Measurements from ENCODE around the gene DHX15.
"Not testable (repeated sequence)": the region's sequence is repeated elsewhere in the genome, so short reads cannot be mapped to it uniquely, and the experiment has no call there.

The DHX15 gene

DNA sequence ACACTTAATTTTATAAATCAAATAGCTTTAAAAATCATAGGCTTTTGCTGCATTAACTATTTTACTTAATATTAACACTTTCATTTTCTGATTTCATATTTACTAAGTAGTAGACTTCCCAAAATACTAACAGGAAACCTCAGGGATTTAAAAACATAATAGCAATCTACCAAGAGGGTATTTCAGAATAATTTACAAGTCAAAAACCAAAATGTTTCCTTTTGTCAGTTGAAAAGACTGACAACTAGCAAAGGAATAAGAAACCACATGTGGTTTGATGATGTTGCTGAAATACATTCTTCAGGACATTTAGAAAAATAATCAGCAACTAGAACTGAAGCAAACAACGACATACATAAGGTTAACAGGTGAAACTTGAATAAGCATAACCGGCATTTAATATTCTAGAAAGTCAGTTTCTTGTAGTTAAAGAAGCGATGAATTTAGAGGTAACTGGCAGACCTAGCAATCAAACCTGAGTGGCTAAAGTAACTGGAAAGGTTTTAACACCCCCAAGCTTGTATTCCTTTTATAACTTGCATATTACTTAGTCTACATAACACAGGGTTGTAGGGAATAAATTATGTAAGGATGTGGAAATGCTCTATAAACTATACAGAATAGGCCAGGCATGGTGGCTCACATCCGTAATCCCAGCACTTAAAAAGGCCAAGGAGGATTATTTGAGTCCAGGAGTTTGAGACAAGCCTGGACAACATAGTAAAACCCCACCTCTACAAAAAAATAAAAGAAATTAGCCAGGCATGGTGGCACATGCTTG, 40.0 kb downstream of the DHX15 start:
- no peak for DNase-seq (ENCODE audit: low spot score)

DNA sequence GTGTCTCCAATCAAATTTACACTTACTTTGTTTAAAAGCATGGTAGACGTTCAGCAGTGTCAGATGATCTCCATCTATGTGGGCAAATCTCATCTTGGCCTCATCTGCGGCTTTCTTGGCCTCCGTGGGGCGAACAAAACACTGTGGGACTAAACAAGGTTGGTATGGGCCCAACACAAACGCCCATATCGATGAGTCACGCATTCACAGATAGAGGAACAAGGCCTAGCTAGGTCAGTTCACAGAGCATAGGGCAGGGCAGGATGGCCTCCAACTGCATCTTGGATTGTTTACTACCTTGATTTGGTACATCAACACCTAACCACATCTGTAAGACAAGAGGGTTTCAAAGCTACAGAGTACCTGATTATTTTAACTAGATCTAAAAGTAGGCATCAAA, 47.3 kb downstream of the DHX15 start:
- DNase-seq (ENCODE audit: low spot score): no peak

DNA sequence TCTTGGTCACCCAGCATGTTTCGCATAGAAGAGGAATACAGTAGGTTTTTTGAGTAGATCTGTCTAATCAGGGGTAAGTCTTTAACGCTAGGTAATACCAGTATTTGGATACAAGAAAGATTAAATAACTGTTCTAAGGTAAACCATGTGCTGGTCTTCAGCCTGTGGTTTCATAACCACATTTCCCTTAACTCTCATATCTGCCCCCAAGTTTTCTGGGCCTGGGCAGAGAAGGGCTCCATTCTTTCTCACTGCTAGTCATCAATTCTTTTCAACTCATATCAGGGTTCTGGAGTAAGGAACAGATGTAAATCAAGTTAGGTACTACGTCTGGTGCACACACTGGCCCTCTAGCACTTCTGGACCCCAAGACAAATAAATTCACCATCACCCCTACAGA, 49.0 kb downstream of the DHX15 start:
- DNase-seq (ENCODE audit: low spot score): no peak

DNA sequence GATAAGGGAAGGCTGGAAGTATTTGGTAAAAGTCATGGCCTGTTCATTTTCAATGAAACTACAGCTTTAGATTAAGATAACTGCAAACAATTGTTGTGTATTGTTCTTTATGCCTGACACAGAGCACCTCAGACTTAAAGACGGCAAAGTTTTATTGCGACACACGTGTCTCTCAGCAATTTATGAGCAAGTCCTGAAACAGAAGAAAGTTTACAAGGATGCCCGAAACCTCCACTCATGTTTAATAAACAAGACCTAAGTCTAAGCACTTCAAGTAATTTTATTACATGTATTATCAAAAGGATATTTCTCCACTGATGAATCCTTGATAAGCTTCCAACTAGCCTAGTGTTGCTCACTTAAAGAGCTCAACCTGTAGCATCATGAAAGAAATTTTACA, 51.0 kb downstream of the DHX15 start:
- DNase-seq (ENCODE audit: low spot score): no peak

DNA sequence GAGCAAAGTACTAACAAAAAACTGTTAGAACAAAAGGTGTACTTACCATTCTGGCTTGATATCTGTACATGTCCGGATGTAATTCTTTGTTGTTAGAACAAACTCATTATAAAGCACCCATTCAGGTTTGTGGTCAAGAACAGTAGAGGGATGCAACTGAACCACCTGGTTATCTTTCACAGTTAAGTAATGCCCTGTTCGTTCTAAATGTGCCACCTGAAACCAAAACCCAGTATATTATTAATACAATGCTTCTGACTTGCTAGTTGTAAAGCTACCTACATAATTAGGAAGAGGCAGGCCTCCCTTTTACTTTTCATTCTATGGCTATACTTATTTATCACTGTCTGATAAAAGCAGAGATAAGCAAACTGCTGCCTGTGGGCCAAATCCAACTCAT, 54.8 kb downstream of the DHX15 start:
- DNase-seq (ENCODE audit: low spot score): no peak

DNA sequence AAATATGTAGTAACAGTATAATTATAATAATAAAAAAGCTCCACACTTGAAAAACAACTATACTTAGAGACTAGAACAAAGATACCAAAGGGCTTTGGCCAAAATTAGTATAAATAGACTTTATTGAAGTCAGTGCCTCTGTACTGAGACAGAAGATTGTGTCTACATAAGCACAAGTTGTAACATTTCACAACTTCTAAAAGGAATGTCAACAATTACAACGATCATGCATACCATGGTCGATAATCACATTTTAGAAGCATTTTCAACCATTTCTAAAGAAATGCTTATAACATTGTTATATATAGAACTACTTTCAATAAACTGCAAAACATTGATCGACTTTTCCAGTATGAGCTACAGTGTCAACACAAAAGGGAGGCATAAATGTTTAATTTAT, 57.0 kb downstream of the DHX15 start:
- DNase-seq (ENCODE audit: low spot score): no peak

DNA sequence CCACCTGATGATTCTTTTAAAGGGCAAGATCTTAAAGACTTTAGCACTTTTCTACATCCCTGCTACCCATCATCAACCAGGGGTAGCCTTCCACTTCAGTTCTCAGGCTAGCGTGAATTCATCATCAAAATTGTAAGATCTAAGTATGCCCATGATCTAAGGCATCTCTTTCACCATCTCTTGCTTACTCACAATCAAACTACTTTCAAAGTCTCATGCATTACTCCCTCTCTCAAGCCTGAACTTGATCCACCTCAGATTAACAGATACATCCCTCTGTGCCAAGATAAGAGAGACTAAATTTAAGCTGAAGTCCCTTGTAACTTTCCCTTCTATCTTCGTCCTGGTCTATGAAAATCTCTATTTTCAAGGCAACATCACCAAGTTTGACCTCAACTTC, 62.8 kb downstream of the DHX15 start:
- no peak for DNase-seq (ENCODE audit: low spot score)

GRCh38 chr4:24519649-24520048, 64.7 kb downstream of the DHX15 start:
- no peak for DNase-seq (ENCODE audit: low spot score)

DNA sequence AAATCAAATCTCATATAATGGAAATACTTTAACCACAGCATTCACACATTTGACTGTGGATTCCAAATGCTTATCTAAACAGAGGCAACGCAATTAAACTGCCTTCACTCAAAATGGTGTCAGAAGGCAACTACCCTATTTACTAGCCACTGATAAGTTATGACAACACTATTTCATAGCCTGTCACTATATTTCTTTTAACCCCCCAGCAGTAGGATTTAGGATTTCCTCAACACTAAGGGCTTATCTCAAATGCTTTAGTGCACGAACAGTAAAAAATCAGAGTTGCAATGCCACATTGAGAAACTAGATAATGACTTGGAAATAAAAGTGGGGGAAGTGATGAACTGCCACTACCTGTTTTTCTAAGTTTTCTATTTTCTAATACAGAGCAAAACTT, 66.7 kb downstream of the DHX15 start:
- no peak for DNase-seq (ENCODE audit: low spot score)

GRCh38 chr4:24516926-24517325, 67.4 kb downstream of the DHX15 start:
- no peak for DNase-seq (ENCODE audit: low spot score)

GRCh38 chr4:24515698-24516097, 68.7 kb downstream of the DHX15 start:
- no peak for DNase-seq (ENCODE audit: low spot score)

- DNase-seq (ENCODE audit: low spot score): no peak
These were observed 69.5 kb downstream of the DHX15 start for GRCh38 chr4:24514808-24515207.

DNA sequence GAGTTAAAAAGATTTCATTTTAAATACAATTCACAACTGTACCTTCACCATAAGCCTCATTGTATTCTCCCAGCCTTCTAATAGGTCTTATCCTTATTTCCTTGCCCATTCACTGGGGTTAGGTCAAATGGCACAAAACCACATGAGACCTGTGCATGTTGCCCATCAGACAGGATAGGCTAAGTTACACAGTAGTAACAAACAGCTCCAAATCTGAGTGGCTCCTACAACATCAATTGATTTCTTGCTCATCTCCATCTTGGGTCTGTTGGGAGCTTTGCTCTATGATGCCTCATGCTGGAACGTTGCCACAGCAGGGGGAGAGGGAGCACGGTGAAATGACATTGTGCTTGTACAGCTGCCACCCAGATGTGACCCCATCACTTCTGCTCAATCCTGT, 70.6 kb downstream of the DHX15 start:
- DNase-seq (ENCODE audit: low spot score): no peak

- DNase-seq (ENCODE audit: low spot score): no peak
These were observed 72.8 kb downstream of the DHX15 start for GRCh38 chr4:24511371-24512063.

DNA sequence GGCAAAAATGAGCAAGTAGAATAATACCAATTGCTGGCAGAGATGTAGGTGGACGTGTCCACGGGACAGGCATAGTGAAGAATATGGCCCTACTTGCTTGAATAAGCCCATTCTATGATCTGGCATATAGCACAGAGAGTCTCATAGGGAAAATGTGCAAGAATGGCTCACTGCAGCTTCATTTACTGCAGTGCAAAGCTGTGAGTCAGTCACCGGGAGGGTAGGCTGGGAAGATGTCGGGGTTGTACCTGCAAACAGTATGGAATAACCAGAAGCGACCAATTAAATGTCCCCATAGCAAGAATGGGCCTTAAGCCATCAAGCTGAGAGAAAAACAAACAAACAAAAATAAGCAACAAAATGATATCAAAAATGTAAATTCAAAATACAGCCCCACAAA, 74.3 kb downstream of the DHX15 start:
- DNase-seq (ENCODE audit: low spot score): no peak

DNA sequence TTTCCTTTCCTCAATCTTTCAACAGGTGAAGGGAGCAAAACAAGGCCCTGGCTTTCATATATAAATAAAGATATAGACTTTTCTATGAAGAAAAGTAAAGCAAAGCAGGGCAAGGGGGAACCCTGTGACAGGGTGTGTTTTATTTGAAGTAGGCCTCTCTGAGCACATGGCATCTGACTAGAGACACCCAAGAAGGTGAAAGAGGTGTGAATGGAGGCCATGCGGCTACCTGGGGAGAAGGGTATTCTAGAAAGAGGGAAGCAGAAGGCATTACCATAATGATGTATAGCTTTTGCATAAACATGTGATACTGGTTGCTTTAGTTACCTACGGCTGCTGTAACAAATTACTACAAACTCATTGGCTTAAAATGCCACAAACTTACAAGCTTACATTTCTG, 75.8 kb downstream of the DHX15 start:
- no peak for DNase-seq (ENCODE audit: low spot score)

- no peak for DNase-seq (ENCODE audit: low spot score)
These were observed 76.9 kb downstream of the DHX15 start for GRCh38 chr4:24507439-24507838.

DNA sequence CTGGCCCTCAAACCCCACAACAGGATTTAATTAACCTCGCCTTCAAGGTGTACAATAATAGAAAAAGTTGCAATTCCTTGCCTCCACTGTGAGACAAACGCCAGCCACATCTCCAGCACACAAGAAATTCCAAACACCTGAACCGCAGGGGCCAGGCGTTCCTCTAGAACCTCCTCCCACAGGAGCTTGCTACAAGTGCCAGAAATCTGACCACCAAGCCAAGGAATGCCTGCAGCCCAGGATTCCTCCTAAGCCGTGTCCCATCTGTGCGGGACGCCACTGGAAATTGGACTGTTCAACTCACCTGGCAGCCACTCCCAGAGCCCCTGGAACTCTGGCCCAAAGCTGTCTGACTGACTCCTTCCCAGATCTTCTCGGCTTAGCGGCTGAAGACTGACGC, 81.3 kb downstream of the DHX15 start:
- DNase-seq (ENCODE audit: low spot score): not testable (repeated sequence)

DNA sequence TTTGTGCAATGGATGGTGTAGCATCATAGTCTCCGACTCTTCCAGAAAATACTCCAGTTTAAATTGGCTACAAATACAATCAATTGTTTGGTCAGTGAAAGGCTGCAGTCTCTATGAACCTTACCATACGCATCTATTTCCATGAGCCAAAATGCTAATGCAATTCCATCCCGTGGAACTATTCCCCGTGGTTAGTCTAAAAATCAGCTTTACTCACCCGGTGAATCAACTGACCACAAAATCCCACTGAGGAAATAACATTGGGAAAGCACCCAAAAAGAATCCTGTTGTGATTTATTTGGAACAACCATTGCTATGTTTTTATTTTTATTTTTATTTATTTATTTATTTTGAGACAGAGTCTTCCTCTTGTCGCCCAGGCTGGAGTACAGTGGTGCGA, 87.1 kb downstream of the DHX15 start:
- DNase-seq (ENCODE audit: low spot score): no peak

DNA sequence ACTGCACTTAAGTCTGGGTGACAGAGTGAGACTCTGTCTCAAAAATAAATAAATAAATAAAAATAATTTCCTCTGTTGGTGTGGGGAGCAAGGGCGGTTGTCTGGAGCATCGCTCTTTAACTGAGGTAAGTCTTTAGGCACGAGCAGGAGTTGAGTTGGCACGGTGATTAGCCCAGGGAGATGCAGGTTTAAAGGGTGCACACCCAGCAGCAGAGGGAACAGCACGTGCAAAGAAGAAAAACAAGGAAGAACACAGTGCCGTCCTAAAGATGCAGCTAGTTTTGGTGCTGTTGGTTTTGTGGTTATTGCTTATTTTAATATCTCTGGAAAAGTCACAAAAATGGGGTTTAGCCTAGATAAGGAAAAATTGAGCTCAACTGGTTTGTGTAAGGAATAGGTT, 87.8 kb downstream of the DHX15 start:
- DNase-seq (ENCODE audit: low spot score): no peak

DNA sequence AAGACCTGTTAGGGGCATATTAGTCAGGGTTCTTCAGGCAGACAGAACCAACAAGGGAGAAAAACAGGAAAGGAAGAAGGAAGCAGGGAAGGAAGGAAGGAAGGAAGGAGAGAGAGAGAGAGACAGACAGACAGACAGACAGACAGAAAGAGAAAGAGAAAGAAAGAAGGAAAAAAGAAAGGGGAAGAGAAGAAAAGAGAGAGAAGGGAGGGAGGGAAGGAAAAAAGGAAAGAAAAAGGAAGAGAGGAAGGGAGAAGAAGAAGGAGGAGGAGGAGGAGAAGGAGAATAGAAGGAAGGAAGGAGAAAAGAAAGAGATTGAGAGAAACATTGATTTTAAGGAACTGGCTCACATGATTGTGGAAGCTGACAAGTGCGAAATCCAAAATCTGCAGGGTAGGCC, 89.0 kb downstream of the DHX15 start:
- DNase-seq (ENCODE audit: low spot score): no peak

GRCh38 chr4:24489870-24490269, 94.5 kb downstream of the DHX15 start:
- DNase-seq (ENCODE audit: low spot score): no peak

- peak; percentile 94 for DNase-seq (ENCODE audit: low spot score)
These were observed 95.8 kb downstream of the DHX15 start for GRCh38 chr4:24488399-24489164.
